Measurements from ENCODE around the gene HOXC11.

Gene HOXC11

DNA sequence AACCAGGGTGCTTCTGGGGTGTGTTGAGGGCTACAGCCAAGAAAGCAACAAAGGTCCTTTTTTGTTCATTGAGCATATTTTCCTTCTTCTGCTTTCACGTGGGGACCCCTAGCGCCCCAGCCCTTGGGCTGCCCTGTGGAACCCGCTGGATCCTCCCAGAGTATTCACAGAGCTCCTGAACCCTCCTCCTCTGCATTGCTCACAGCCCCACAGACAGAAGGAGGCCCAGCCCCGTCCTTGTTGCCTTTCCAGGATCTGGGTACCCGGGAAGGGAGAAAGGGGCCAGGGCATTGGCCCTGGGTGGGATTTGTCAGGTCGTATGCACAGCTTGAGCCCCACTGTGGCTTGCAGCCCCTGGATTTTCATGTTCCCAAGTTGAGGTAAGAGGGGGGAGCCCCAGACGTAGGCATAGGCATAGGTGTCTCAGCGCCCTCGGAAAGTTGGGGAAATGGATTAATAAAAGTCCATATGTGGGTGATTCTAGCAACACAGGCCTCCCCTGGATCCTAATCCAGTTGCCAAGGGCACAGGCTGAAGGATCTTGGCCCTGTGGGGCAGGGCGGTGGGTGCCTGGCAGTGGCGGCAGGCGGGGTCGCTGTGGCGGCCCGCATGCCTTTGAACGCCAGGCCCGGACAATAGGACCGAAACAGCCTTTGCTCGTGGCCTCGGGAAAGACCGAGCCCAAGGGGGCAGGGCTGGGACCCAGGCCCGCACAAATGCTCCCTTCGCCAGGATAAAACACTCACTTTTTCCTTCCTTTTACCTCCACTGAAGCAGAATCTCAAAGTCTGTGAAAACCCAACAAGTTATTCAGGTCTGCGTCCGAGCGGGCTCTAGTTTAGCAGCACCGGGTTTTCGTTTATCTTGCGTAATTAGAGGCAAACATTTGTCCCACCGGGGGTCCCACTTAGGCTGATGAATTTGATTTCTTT, 9.0 kb downstream of the HOXC11 start:
- H3K79me2 ChIP-seq (ENCODE audit: insufficient read depth, low read depth): no peaks in the 10 kb centered on the region
- no peak overlapping the region for H3K4me3 ChIP-seq (IDR thresholded peaks at IDR 0.05; ENCODE audit: insufficient read depth, low read depth, low read length)
- H3K36me3 ChIP-seq (ENCODE audit: insufficient read depth): no peaks in the 10 kb centered on the region
- no peaks in the 10 kb centered on the region for H4K20me1 ChIP-seq (ENCODE audit: insufficient read depth)
- H3K9ac ChIP-seq: no peak overlapping the region
- H3K4me1 ChIP-seq (ENCODE audit: low read depth, poor library complexity, severe bottlenecking): peaks cover 11% of the 10 kb centered on the region
- peaks cover 96% of the 10 kb centered on the region for H3K27me3 ChIP-seq (ENCODE audit: insufficient read depth, low read depth)
- H2AFZ ChIP-seq (ENCODE audit: low read depth): no peak overlapping the region
- no peak overlapping the region for H3K27ac ChIP-seq
- no peak overlapping the region for H3K4me2 ChIP-seq
- TF ChIP-seq, protein P1, sequence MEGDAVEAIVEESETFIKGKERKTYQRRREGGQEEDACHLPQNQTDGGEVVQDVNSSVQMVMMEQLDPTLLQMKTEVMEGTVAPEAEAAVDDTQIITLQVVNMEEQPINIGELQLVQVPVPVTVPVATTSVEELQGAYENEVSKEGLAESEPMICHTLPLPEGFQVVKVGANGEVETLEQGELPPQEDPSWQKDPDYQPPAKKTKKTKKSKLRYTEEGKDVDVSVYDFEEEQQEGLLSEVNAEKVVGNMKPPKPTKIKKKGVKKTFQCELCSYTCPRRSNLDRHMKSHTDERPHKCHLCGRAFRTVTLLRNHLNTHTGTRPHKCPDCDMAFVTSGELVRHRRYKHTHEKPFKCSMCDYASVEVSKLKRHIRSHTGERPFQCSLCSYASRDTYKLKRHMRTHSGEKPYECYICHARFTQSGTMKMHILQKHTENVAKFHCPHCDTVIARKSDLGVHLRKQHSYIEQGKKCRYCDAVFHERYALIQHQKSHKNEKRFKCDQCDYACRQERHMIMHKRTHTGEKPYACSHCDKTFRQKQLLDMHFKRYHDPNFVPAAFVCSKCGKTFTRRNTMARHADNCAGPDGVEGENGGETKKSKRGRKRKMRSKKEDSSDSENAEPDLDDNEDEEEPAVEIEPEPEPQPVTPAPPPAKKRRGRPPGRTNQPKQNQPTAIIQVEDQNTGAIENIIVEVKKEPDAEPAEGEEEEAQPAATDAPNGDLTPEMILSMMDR (conservative IDR thresholded peaks at IDR 0.05; ENCODE audit: low read depth, low read length): no peak

GRCh38 chr12:53982648-53983567, 10.0 kb downstream of the HOXC11 start:
- H3K4me2 ChIP-seq: no peak overlapping the region

GRCh38 chr12:53983568-53983949, 10.6 kb downstream of the HOXC11 start:
- Histone ChIP-seq H2AFZ (ENCODE audit: low read depth) (no peak overlapping the region), H3K9ac (no peak overlapping the region), H3K27me3 (ENCODE audit: insufficient read depth, low read depth) (peaks cover 98% of the 10 kb centered on the region), H3K36me3 (ENCODE audit: insufficient read depth) (no peaks in the 10 kb centered on the region), H3K79me2 (ENCODE audit: insufficient read depth, low read depth) (no peaks in the 10 kb centered on the region), H3K4me1 (ENCODE audit: low read depth, poor library complexity, severe bottlenecking) (peaks cover under 1% of the 10 kb centered on the region), H3K4me3 (IDR thresholded peaks at IDR 0.05; ENCODE audit: insufficient read depth, low read depth, low read length) (no peak overlapping the region), H3K27ac (no peak overlapping the region), H3K4me2 (no peak overlapping the region), H4K20me1 (ENCODE audit: insufficient read depth) (no peaks in the 10 kb centered on the region)
- TF ChIP-seq, protein P1 (conservative IDR thresholded peaks at IDR 0.05; ENCODE audit: low read depth, low read length): no peak

More at GRCh38 chr12:53982648-53983567, 10.0 kb downstream of the HOXC11 start:
- Histone ChIP-seq H2AFZ (ENCODE audit: low read depth) (no peak overlapping the region), H3K27me3 (ENCODE audit: insufficient read depth, low read depth) (peaks cover 96% of the 10 kb centered on the region), H3K9ac (no peak overlapping the region), H3K4me3 (IDR thresholded peaks at IDR 0.05; ENCODE audit: insufficient read depth, low read depth, low read length) (no peak overlapping the region), H4K20me1 (ENCODE audit: insufficient read depth) (no peaks in the 10 kb centered on the region), H3K4me1 (ENCODE audit: low read depth, poor library complexity, severe bottlenecking) (peaks cover 3% of the 10 kb centered on the region), H3K27ac (no peak overlapping the region), H3K36me3 (ENCODE audit: insufficient read depth) (no peaks in the 10 kb centered on the region), H3K79me2 (ENCODE audit: insufficient read depth, low read depth) (no peaks in the 10 kb centered on the region)
- TF ChIP-seq, protein P1 (conservative IDR thresholded peaks at IDR 0.05; ENCODE audit: low read depth, low read length): no peak

DNA sequence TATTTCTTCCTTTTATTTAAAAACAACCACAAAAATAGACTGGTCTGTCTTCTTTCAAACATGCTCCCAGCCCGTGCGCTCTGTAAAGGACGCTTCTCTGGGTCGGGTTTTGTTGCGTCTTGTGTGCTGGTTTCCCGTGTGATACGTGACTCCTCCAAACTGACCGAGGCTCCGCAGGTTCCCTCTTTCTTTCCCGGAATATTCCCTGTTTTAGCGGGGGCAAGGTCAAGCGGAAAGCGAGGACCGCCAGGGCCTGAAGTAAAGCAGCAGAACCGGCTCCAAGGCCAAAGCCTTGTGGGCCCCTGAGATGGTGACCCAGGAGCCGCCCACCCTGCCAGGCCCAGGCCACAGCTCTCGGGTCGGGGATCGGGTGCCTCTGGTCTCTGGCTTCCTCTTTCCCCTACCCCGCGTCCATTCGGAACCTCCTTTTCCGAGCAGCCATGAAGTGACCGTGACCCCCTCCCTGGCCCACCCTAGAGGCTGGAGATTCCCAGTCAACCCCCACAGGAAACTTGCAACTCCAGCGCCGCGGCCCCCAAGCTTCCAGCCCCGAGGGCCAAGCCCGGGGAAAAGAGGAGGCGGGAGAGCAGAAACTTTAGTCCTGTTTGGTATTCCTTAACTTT, 11.1 kb downstream of the HOXC11 start:
- H3K27me3 ChIP-seq (ENCODE audit: insufficient read depth, low read depth): peaks cover 98% of the 10 kb centered on the region
- peaks cover 5% of the 10 kb centered on the region for H3K4me1 ChIP-seq (ENCODE audit: low read depth, poor library complexity, severe bottlenecking)
- no peak overlapping the region for H3K4me3 ChIP-seq (IDR thresholded peaks at IDR 0.05; ENCODE audit: insufficient read depth, low read depth, low read length)
- no peaks in the 10 kb centered on the region for H3K79me2 ChIP-seq (ENCODE audit: insufficient read depth, low read depth)
- no peak overlapping the region for H3K9ac ChIP-seq
- H3K4me2 ChIP-seq: no peak overlapping the region
- no peaks in the 10 kb centered on the region for H3K36me3 ChIP-seq (ENCODE audit: insufficient read depth)
- TF ChIP-seq, protein P1 (conservative IDR thresholded peaks at IDR 0.05; ENCODE audit: low read depth, low read length): no peak
- no peaks in the 10 kb centered on the region for H4K20me1 ChIP-seq (ENCODE audit: insufficient read depth)
- H3K27ac ChIP-seq: no peak overlapping the region
- no peak overlapping the region for H2AFZ ChIP-seq (ENCODE audit: low read depth)
